ENCODE measurements around the gene WDR74.
"Not testable (repeated sequence)": the region's sequence is repeated elsewhere in the genome, so short reads cannot be mapped to it uniquely, and the experiment has no call there.

WDR74 gene

GRCh38 chr11:62859281-62859703 lies 19.9 kb upstream of the WDR74 start:
- not testable (repeated sequence) for DNase-seq

- DNase-seq = no peak
Observed at GRCh38 chr11:62858201-62858600, 18.8 kb upstream of the WDR74 start.

GRCh38 chr11:62857541-62857982 lies 18.2 kb upstream of the WDR74 start:
- no peak for DNase-seq

GRCh38 chr11:62856333-62856895 lies 17.0 kb upstream of the WDR74 start:
- DNase-seq = no peak

- DNase-seq = peak; percentile 99
Observed at GRCh38 chr11:62855571-62856332, 16.4 kb upstream of the WDR74 start.

GRCh38 chr11:62854825-62855570 lies 15.6 kb upstream of the WDR74 start:
- no peak for DNase-seq

- no peak for DNase-seq
Observed at GRCh38 chr11:62854013-62854824, 14.8 kb upstream of the WDR74 start.

GRCh38 chr11:62853279-62853965 lies 14.0 kb upstream of the WDR74 start:
- no peak for DNase-seq

- DNase-seq = no peak
Observed at GRCh38 chr11:62852523-62853188, 13.3 kb upstream of the WDR74 start.

- no peak for DNase-seq
Observed at GRCh38 chr11:62851807-62852522, 12.6 kb upstream of the WDR74 start.

- DNase-seq = no peak
Observed at GRCh38 chr11:62850911-62851806, 11.8 kb upstream of the WDR74 start.

- no peak for DNase-seq
Observed at GRCh38 chr11:62847767-62848314, 8.5 kb upstream of the WDR74 start.

GRCh38 chr11:62846177-62846576 lies 6.8 kb upstream of the WDR74 start:
- DNase-seq = no peak

GRCh38 chr11:62844154-62844553 lies 4.8 kb upstream of the WDR74 start:
- no peak for DNase-seq

- DNase-seq = no peak
Observed at GRCh38 chr11:62843466-62843865, 4.1 kb upstream of the WDR74 start.

- DNase-seq = not testable (repeated sequence)
Observed at GRCh38 chr11:62842891-62843290, 3.5 kb upstream of the WDR74 start.

GRCh38 chr11:62842171-62842741 lies 2.9 kb upstream of the WDR74 start:
- DNase-seq = no peak

GRCh38 chr11:62841361-62842170 lies 2.2 kb upstream of the WDR74 start:
- peak; percentile 98 for DNase-seq

All from NCI-H1092 (cell line).